ENCODE results near the gene FAM241A. TPM values are rescaled to one million over a fixed set of nuclear protein-coding genes. Genes with fewer than 3 reads are reported as not detected.
A peak's percentile ranks its signal among the peaks of the same experiment; 100 is the strongest.

The FAM241A gene
- total RNA-seq, 2 donors from 2014 or later, result 1.4 to 1.9 TPM

GRCh38 chr4:112222219-112222955 is 77.1 kb downstream of the FAM241A start:
- Histone ChIP-seq H3K36me3 (no peaks in the 10 kb centered on the region), H3K9me3 (no peaks in the 10 kb centered on the region), H3K9ac (ENCODE audit: low read depth in 2 of 2, low read length in 2 of 2) (no peak overlapping the region), H3K4me1 (no peaks in the 10 kb centered on the region), H3K27me3 (no peaks in the 10 kb centered on the region), H3K27ac (no peak overlapping the region), H3K4me3 (no peak overlapping the region)
- DNase-seq, result no peak
- intact Hi-C loops (cut with DNase I), result no loop called here
- TF ChIP-seq CTCF (IDR thresholded peaks at IDR 0.05), result no peak

- Histone ChIP-seq H3K4me3 (no peak overlapping the region), H3K9ac (ENCODE audit: low read depth in 2 of 2, low read length in 2 of 2) (no peak overlapping the region), H3K27ac (no peak overlapping the region), H3K36me3 (no peaks in the 10 kb centered on the region), H3K4me1 (no peaks in the 10 kb centered on the region), H3K9me3 (no peaks in the 10 kb centered on the region), H3K27me3 (no peaks in the 10 kb centered on the region)
- DNase-seq, result no peak
- TF ChIP-seq CTCF (IDR thresholded peaks at IDR 0.05), result no peak
- intact Hi-C loops (cut with DNase I), result loop anchor here (5.0 kb wide), 1 partner anchor 62 kb away; the partner anchor contains the start of gene TIFA
Observed at GRCh38 chr4:112225157-112225556, 79.9 kb downstream of the FAM241A start.

GRCh38 chr4:112230879-112231778 is 85.9 kb downstream of the FAM241A start:
- intact Hi-C loops (cut with DNase I), result no loop called here
- H3K9me3 ChIP-seq, result no peaks in the 10 kb centered on the region
- peak overlapping the region; percentile 97 for H3K27ac ChIP-seq

GRCh38 chr4:112231779-112232713 is 86.8 kb downstream of the FAM241A start, which contains the start of gene AP1AR:
Gene AP1AR (plus strand): TSS chr4:112231787. CDS start chr4:112232092, 305 bp downstream.
- peaks cover 4% of the 10 kb centered on the region for H3K4me1 ChIP-seq
- H3K4me3 ChIP-seq, result peak within 1 kb of the TSS; percentile 78
- peak; percentile 24 for TF ChIP-seq CTCF (IDR thresholded peaks at IDR 0.05)
- intact Hi-C loops (cut with DNase I), result no loop called here
- peak within 1 kb of the TSS; percentile 97 for H3K27ac ChIP-seq
- H3K9ac ChIP-seq (ENCODE audit: low read depth in 2 of 2, low read length in 2 of 2), result peak within 1 kb of the TSS; percentile 95 to 96
- DNase-seq, result peak; percentile 84
- H3K9me3 ChIP-seq, result no peaks in the 10 kb centered on the region
- H3K27me3 ChIP-seq, result no peaks in the 10 kb centered on the region
- no peaks in the 10 kb centered on the region for H3K36me3 ChIP-seq

More at GRCh38 chr4:112230879-112231778, 85.9 kb downstream of the FAM241A start:
- H3K9ac ChIP-seq (ENCODE audit: low read depth in 2 of 2, low read length in 2 of 2), result peak overlapping the region; percentile 95 to 96
- no peaks in the 10 kb centered on the region for H3K27me3 ChIP-seq
- H3K4me3 ChIP-seq, result peak overlapping the region; percentile 78
- TF ChIP-seq CTCF (IDR thresholded peaks at IDR 0.05), result no peak
- DNase-seq, result peak; percentile 99
- peaks cover 4% of the 10 kb centered on the region for H3K4me1 ChIP-seq
- H3K36me3 ChIP-seq, result no peaks in the 10 kb centered on the region

Measured in colonic mucosa (tissue), 4 donors.